GM19397 (cell line): ENCODE data around the gene POSTN.

Source experiments
- ATAC-seq: cut with Tn5 transposase; IDR thresholded peaks from one replicate; pipeline ENCODE4 v1.9.1; 2021; ENCODE audit warnings: mild to moderate bottlenecking, moderate library complexity; ENCODE audit not compliant: unreplicated experiment

Gene POSTN

DNA sequence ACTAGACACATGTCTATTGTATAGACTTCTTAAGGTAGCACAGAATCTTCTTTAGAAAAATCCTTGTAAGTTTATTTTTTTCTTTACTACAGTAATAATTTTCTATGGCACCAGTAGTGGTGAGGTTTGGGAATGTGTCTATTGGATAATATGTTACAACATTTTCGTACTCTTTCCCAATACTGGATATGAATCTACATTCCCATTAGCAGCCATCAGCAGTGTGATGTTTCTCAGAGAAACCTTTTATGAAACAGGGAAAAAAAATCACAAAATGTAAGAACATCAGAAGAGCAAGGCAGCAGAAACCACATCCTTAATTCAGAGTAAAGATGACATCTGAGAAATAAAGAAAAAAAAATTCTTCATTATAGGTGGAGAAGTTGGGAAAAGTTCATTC, 83.3 kb downstream of the POSTN start:
- no peak for ATAC-seq
